H1 (cell line): ENCODE measurements around the gene ATG7. TPM values are rescaled to one million over a fixed set of nuclear protein-coding genes. Genes with fewer than 3 reads are reported as not detected.
"Not testable (repeated sequence)": the region's sequence is repeated elsewhere in the genome, so short reads cannot be mapped to it uniquely, and the experiment has no call there.

ENCODE experiments used
- CTCF ChIA-PET: fragments of 300-600 bp; sonication (Branson Sonifier 250); formaldehyde crosslinking; loops from one replicate; lab custom pipeline; 2021; ENCODE audit not compliant: partially characterized antibody; lab: Charles Lee
- POLR2A ChIA-PET: fragments of 300-600 bp; sonication (Branson Sonifier 250); formaldehyde crosslinking; loops from one replicate; lab custom pipeline; 2021; ENCODE audit warnings: inconsistent platforms; ENCODE audit not compliant: partially characterized antibody; lab: Charles Lee
- DNase-seq, 2 experiments: peaks; one replicate each; pipeline versions ENCODE4 v3.0.0 to v3.0.0-alpha.2; 2010 to 2022; ENCODE audit warnings: low spot score in 2 of 2, low read depth in 1 of 2, mixed read lengths in 1 of 2
- FAIRE-seq: peaks from 2 replicates; lab custom pipeline; 2011; peaks lifted over from hg19 to GRCh38; lab: Jason Lieb, UNC
- H2AFZ ChIP-seq: 2 replicates; pipeline ENCODE4 v1.8.1; 2012; ENCODE audit warnings: low read length, inconsistent platforms
- H2AK5ac ChIP-seq: 2 replicates; pipeline ENCODE4 v1.6.1; 2013; ENCODE audit warnings: low read depth, low read length
- H2BK120ac ChIP-seq: replicated peaks from 2 replicates; pipeline ENCODE3; 2013; ENCODE audit warnings: low read depth, low read length, inconsistent platforms
- H2BK12ac ChIP-seq: 2 replicates; pipeline ENCODE4 v1.6.1; 2013; ENCODE audit warnings: low read depth, low read length
- H2BK15ac ChIP-seq: 2 replicates; pipeline ENCODE4 v1.6.1; 2013; ENCODE audit warnings: low read length
- H2BK20ac ChIP-seq: 2 replicates; pipeline ENCODE4 v1.6.1; 2013; ENCODE audit warnings: low read length
- H2BK5ac ChIP-seq: 2 replicates; pipeline ENCODE4 v1.6.1; 2013; ENCODE audit warnings: low read depth, low read length
- H3K14ac ChIP-seq: 2 replicates; pipeline ENCODE4 v1.6.1; 2013; ENCODE audit warnings: inconsistent platforms; ENCODE audit not compliant: insufficient read length
- H3K18ac ChIP-seq: 2 replicates; pipeline ENCODE4 v1.6.1; 2013; ENCODE audit warnings: low read length; ENCODE audit errors: extremely low read depth
- H3K23ac ChIP-seq: 2 replicates; pipeline ENCODE4 v1.6.1; 2013; ENCODE audit warnings: inconsistent platforms; ENCODE audit not compliant: insufficient read length
- H3K23me2 ChIP-seq: 2 replicates; pipeline ENCODE4 v1.6.1; 2013; ENCODE audit warnings: low read depth, low read length
- H3K27ac ChIP-seq: 2 replicates; pipeline ENCODE4 v1.6.1; 2011; ENCODE audit warnings: low read depth, low read length, inconsistent platforms
- H3K27me3 ChIP-seq, 4 experiments: replicated peaks in 1 of 4; 1 replicate in 1 of 4; 2 replicates in 3 of 4; pipeline versions ENCODE4 v1.6.1 to v1.8.1; 2011 to 2013; ENCODE audit warnings: low read length in 3 of 4, mild to moderate bottlenecking in 3 of 4, inconsistent platforms in 2 of 4, mixed read lengths in 2 of 4, moderate library complexity in 1 of 4; ENCODE audit not compliant: control insufficient read depth in 3 of 4, insufficient read depth in 3 of 4; ENCODE audit errors: extremely low read depth in 1 of 4
- H3K36me3 ChIP-seq, 4 experiments: 2 replicates each; pipeline versions ENCODE4 v1.6.1 to v1.8.1; 2011 to 2013; ENCODE audit warnings: mild to moderate bottlenecking in 4 of 4, low read length in 3 of 4, moderate library complexity in 2 of 4, control low read depth in 1 of 4, inconsistent platforms in 1 of 4; ENCODE audit not compliant: insufficient read depth in 4 of 4, control insufficient read depth in 2 of 4
- H3K4ac ChIP-seq: replicated peaks from 2 replicates; pipeline ENCODE3; 2013; ENCODE audit warnings: low read length, low read depth, mixed read lengths, inconsistent platforms; ENCODE audit not compliant: insufficient read length
- H3K4me1 ChIP-seq, 4 experiments: replicated peaks in 1 of 4; 1 replicate in 1 of 4; 2 replicates in 3 of 4; pipeline versions ENCODE4 v1.6.1 to v1.8.1; 2011 to 2013; ENCODE audit warnings: low read length in 3 of 4, inconsistent platforms in 2 of 4, mixed read lengths in 1 of 4; ENCODE audit not compliant: insufficient read depth in 4 of 4, control insufficient read depth in 3 of 4
- H3K4me2 ChIP-seq, 2 experiments: 2 replicates each; pipeline versions ENCODE4 v1.6.1 to v1.8.1; 2011 to 2013; ENCODE audit warnings: low read depth in 2 of 2, low read length in 2 of 2, control low read depth in 1 of 2, inconsistent platforms in 1 of 2, mild to moderate bottlenecking in 1 of 2; ENCODE audit not compliant: insufficient read depth in 1 of 2
- H3K4me3 ChIP-seq, 4 experiments: fragments of 200-600, 300-600 bp in 1 of 4; sonication (generic), shearing (Covaris generic), sonication (Bioruptor Twin) in 1 of 4; 2 replicates each; pipeline versions ENCODE4 v1.5.1 to v1.8.1; 2011 to 2016; ENCODE audit warnings: low read length in 4 of 4, low read depth in 3 of 4, control low read depth in 2 of 4, inconsistent platforms in 2 of 4, mild to moderate bottlenecking in 2 of 4, mixed read lengths in 1 of 4, moderate library complexity in 1 of 4; ENCODE audit not compliant: insufficient read depth in 2 of 4; ENCODE audit errors: extremely low read depth in 1 of 4
- H3K56ac ChIP-seq: replicated peaks from 2 replicates; pipeline ENCODE3; 2013; ENCODE audit warnings: low read depth, mild to moderate bottlenecking, mixed read lengths, low read length, inconsistent platforms; ENCODE audit not compliant: insufficient read length
- H3K79me1 ChIP-seq: 2 replicates; pipeline ENCODE4 v1.6.1; 2013; ENCODE audit warnings: low read depth, low read length, control low read depth
- H3K79me2 ChIP-seq, 2 experiments: 2 replicates each; pipeline versions ENCODE4 v1.6.1 to v1.8.1; 2012 to 2013; ENCODE audit warnings: low read length in 2 of 2, mild to moderate bottlenecking in 2 of 2, inconsistent platforms in 1 of 2; ENCODE audit not compliant: insufficient read depth in 2 of 2, control insufficient read depth in 1 of 2
- H3K9ac ChIP-seq, 4 experiments: replicated peaks in 1 of 4; 1 replicate in 1 of 4; 2 replicates in 3 of 4; pipeline versions ENCODE4 v1.6.1 to v1.8.1; 2011 to 2013; ENCODE audit warnings: low read depth in 3 of 4, low read length in 3 of 4, control low read depth in 2 of 4, mild to moderate bottlenecking in 2 of 4, moderate library complexity in 2 of 4, inconsistent platforms in 1 of 4; ENCODE audit errors: extremely low read depth in 1 of 4
- H3K9me3 ChIP-seq, 2 experiments: 2 replicates each; pipeline versions ENCODE4 v1.6.1 to v1.8.1; 2012 to 2013; ENCODE audit warnings: mild to moderate bottlenecking in 2 of 2, moderate library complexity in 2 of 2, control low read depth in 1 of 2, inconsistent platforms in 1 of 2, low read depth in 1 of 2, low read length in 1 of 2, mixed read lengths in 1 of 2; ENCODE audit not compliant: insufficient read depth in 2 of 2
- H4K20me1 ChIP-seq, 2 experiments: replicated peaks in 1 of 2; 2 replicates each; pipeline versions ENCODE3 to v1.8.1; 2011 to 2013; ENCODE audit warnings: inconsistent platforms in 2 of 2, low read length in 2 of 2, mild to moderate bottlenecking in 1 of 2; ENCODE audit not compliant: insufficient read depth in 2 of 2, control insufficient read depth in 1 of 2
- H4K5ac ChIP-seq: 2 replicates; pipeline ENCODE4 v1.6.1; 2013; ENCODE audit warnings: low read length, low read depth, mixed read lengths, inconsistent platforms; ENCODE audit not compliant: insufficient read length
- H4K8ac ChIP-seq: 2 replicates; pipeline ENCODE4 v1.8.0; 2013; ENCODE audit warnings: mild to moderate bottlenecking, moderate library complexity, low read length, inconsistent platforms; ENCODE audit not compliant: insufficient read depth; ENCODE audit errors: extremely low read depth
- H4K91ac ChIP-seq: replicated peaks from 2 replicates; pipeline ENCODE3; 2013; ENCODE audit warnings: low read length, mixed read lengths, inconsistent platforms; ENCODE audit not compliant: insufficient read length
- CEBPB ChIP-seq: IDR thresholded peaks from 2 replicates; pipeline ENCODE4 v1.6.1; 2012; ENCODE audit warnings: low read depth, low read length
- EP300 ChIP-seq, 2 experiments: IDR thresholded peaks; 1 replicate in 1 of 2; 2 replicates in 1 of 2; pipeline ENCODE4 v1.6.1; 2011 to 2012; ENCODE audit warnings: low read depth in 2 of 2, low read length in 2 of 2, mild to moderate bottlenecking in 2 of 2, borderline replicate concordance in 1 of 2, inconsistent platforms in 1 of 2, moderate library complexity in 1 of 2
- HDAC6 ChIP-seq: IDR thresholded peaks from one replicate; pipeline ENCODE4 v1.7.1; 2012; ENCODE audit warnings: low read depth, mild to moderate bottlenecking, inconsistent platforms, low read length, moderate library complexity
- JUND ChIP-seq: IDR thresholded peaks from 2 replicates; pipeline ENCODE4 v1.6.1; 2011; ENCODE audit warnings: mild to moderate bottlenecking, improper control_type of control experiment, low read length
- RFX5 ChIP-seq: IDR thresholded peaks from 2 replicates; pipeline ENCODE4 v1.6.1; 2011; ENCODE audit warnings: low read depth, low read length, improper control_type of control experiment, borderline replicate concordance
- SUZ12 ChIP-seq: fragments of 200-600 bp; sonication (generic); IDR thresholded peaks from 2 replicates; pipeline ENCODE4 v1.6.1; 2012; ENCODE audit warnings: mild to moderate bottlenecking, inconsistent platforms, low read length, moderate library complexity, mixed read lengths
- WGBS, 2 experiments: shearing (Covaris generic) in 1 of 2; methylation state at CpG; one replicate each; pipeline versions ENCODE4 v1.1.6 to v1.1.7; 2013 to 2015; ENCODE audit warnings: low lambda C conversion rate in 2 of 2, mixed read lengths in 2 of 2, inconsistent platforms in 1 of 2, low coverage in 1 of 2, missing lambda C conversion rate in 1 of 2; ENCODE audit not compliant: insufficient replicate concordance in 2 of 2, insufficient coverage in 1 of 2, insufficient read length in 1 of 2; ENCODE audit errors: extremely low coverage in 1 of 2, missing lambda C conversion rate in 1 of 2; 5-methylcytosine and 5-hydroxymethylcytosine counted together
- polyA plus RNA-seq, 7 experiments: library from polyadenylated mRNA; depleted of rRNA in 3 of 7; stranded (reverse) in 5 of 7; unstranded in 2 of 7; fragments of >200 nt in 5 of 7; fragments of 200-250 nt in 2 of 7; gene quantifications; 1 replicate in 5 of 7; 2 replicates in 1 of 7; 4 replicates in 1 of 7; pipeline versions ENCODE4 v1.2.1 to v1.2.3, GENCODE V29; 2011 to 2013; ENCODE audit warnings: missing spikeins in 2 of 7, mixed read lengths in 2 of 7
- total RNA-seq: library from RNA; stranded (reverse); fragmentation: NEBNext Ultra II Directional; extraction: Animal tissue kit (Norgen Biotek cat#: 25700); gene quantifications from 2 replicates; pipeline ENCODE4 v1.2.1, GENCODE V29; 2021
- TF ChIP-seq, protein P1 (sequence below): IDR thresholded peaks from 2 replicates; pipeline ENCODE4 v1.6.1; 2012; ENCODE audit warnings: inconsistent platforms

Gene ATG7
- total and polyA plus RNA-seq, 2 of the 8 experiments (the other 6 are each of a cell fraction or from before 2014, with no cell fraction given), result 15.0 to 19.1 TPM

DNA sequence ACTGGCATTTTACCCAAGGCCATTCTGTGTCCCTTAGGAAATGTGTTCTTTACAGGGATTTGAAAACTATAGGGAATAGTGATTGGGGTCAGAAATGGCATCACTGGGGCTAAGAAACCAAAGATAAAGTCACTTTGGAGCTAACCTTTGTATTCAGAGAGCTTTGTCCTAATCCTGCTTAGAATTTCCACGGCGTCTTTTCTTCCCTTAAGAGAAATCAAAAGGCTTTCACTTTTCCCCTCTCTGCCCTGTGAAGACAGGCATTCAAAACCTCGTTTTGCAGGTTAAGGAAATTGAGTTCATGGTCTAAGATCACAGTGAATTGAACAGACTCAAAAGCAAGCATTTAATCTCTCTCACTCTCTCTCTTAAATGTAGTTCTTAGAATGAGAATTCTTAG lies 189.0 kb downstream of the ATG7 start (continued):
- TF ChIP-seq RFX5, result no peak
- TF ChIP-seq, protein P1, sequence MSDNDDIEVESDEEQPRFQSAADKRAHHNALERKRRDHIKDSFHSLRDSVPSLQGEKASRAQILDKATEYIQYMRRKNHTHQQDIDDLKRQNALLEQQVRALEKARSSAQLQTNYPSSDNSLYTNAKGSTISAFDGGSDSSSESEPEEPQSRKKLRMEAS, result no peak
- TF ChIP-seq HDAC6, result no peak
- TF ChIP-seq EP300 (IDR thresholded peaks at IDR 0.05; ENCODE audit: borderline replicate concordance in 1 of 2, low read depth in 2 of 2, low read length in 2 of 2), result no peak
- no peak for TF ChIP-seq JUND
- TF ChIP-seq CEBPB, result no peak
- no peak for TF ChIP-seq SUZ12

DNA sequence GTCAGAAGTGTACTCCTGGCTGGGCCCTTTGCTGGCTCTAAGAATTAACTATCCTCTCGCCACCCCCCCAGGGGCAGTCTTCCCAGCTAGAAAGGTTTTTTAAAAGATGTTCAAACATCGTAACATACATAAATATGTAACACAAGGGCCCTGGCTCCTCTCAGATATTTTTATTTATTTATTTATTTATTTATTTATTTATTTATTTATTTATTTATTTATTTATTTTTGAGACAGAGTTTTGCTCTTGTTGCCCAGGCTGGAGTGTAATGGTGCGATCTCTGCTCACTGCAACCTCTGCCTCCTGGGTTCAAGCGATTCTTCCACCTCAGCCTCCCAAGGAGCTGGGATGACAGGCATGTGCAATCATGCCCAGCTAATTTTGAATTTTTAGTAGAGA lies 190.5 kb downstream of the ATG7 start:
- H3K36me3 ChIP-seq, H2BK20ac ChIP-seq, H3K18ac ChIP-seq, H3K23me2 ChIP-seq, H4K91ac ChIP-seq, H2BK12ac ChIP-seq, H3K4ac ChIP-seq, H2AFZ ChIP-seq, POLR2A ChIA-PET, H2BK5ac ChIP-seq, DNase-seq, H3K4me2 ChIP-seq, H2BK120ac ChIP-seq, FAIRE-seq, H3K27ac ChIP-seq, H4K20me1 ChIP-seq, H3K79me2 ChIP-seq, H3K4me3 ChIP-seq, H3K27me3 ChIP-seq, H3K56ac ChIP-seq, H2BK15ac ChIP-seq, H2AK5ac ChIP-seq, H3K79me1 ChIP-seq, H3K23ac ChIP-seq, H3K9ac ChIP-seq, H3K4me1 ChIP-seq, H4K5ac ChIP-seq, H3K14ac ChIP-seq, H3K9me3 ChIP-seq: not testable (repeated sequence)
- WGBS, 2 experiments, result 94% methylated on average over 4 of the region's 4 CpGs; no CpG with 5 or more reads in 1 of the 2 experiments
- CTCF ChIA-PET, result interaction anchor here (1.0 to 2.2 kb wide), 2 partner anchors 83 to 159 kb away, joined by 3 to 5 read pairs; no protein-coding TSS in a partner anchor
- H4K8ac ChIP-seq, result peak overlapping the region; percentile 53; the same call in 1 of the 2 replicates
